Right lobe of liver (tissue), 6 donors: ENCODE results near the gene CLEC1A. TPM values are rescaled to one million over a fixed set of nuclear protein-coding genes. Genes with fewer than 3 reads are reported as not detected.
A peak's percentile ranks its signal among the peaks of the same experiment; 100 is the strongest.

Experiments used
- ATAC-seq, 4 donors: fragments of 200-7000 bp; cut with Tn5 transposase; one replicate each; pipeline ENCODE4 v1.9.1; 2020; ENCODE audit warnings: mild to moderate bottlenecking in 4 of 4, moderate library complexity in 4 of 4
- DNase-seq, 3 donors: peaks; one replicate each; pipeline ENCODE4 v3.0.0-alpha.2; 2020
- H3K27ac ChIP-seq, 3 donors: fragments of 200-600 bp; one replicate each; pipeline ENCODE4 v1.8.0; 2022
- H3K27me3 ChIP-seq, 2 donors: fragments of 200-600 bp; one replicate each; pipeline ENCODE4 v1.8.0; 2022
- H3K36me3 ChIP-seq, 4 donors: fragments of 200-600 bp; sonication (generic) in 1 of 4; one replicate each; pipeline versions ENCODE4 v1.5.1 to v1.8.0; 2017 to 2022; ENCODE audit warnings: control low read depth in 1 of 4
- H3K4me1 ChIP-seq, 4 donors: fragments of 200-600 bp; sonication (generic) in 1 of 4; one replicate each; pipeline versions ENCODE4 v1.5.1 to v1.8.0; 2017 to 2022; ENCODE audit warnings: control low read depth in 1 of 4
- H3K4me3 ChIP-seq, 3 donors: fragments of 200-600 bp; one replicate each; pipeline ENCODE4 v1.8.0; 2022
- H3K9me3 ChIP-seq, 4 donors: fragments of 200-600 bp; sonication (generic) in 1 of 4; one replicate each; pipeline versions ENCODE4 v1.5.1 to v1.8.0; 2017 to 2022; ENCODE audit warnings: control low read depth in 1 of 4
- POLR2A ChIP-seq: fragments of 450-650 bp; IDR thresholded peaks from one replicate; pipeline ENCODE4 v1.6.1; 2017; ENCODE audit warnings: antibody characterized with exemption, mild to moderate bottlenecking
- WGBS: methylation state at CpG from one replicate; pipeline ENCODE4 v1.1.6; 2018; ENCODE audit warnings: low coverage, low lambda C conversion rate; ENCODE audit not compliant: insufficient coverage; ENCODE audit errors: missing lambda C conversion rate; 5-methylcytosine and 5-hydroxymethylcytosine counted together
- intact Hi-C, 2 donors: fragments of 100-400 bp; cut with DNase I; formaldehyde crosslinking; loops; one replicate each; pipeline versions ENCODE4 v1.11.2 to v1.14.1; 2022
- total RNA-seq, 6 experiments: library from RNA; depleted of rRNA in 2 of 6; stranded (reverse); fragments of >200 nt in 2 of 6; fragmentation: NEBNext Ultra II Directional in 3 of 6; extraction: Animal tissue kit (Norgen Biotek cat#: 25700) in 3 of 6; gene quantifications; one replicate each; pipeline versions ENCODE4 v1.1.0 to v1.2.4, GENCODE V29; 2016 to 2023
- TF ChIP-seq, protein P1 (sequence below), 4 donors: fragments of 200-600 bp in 3 of 4; fragments of 450-650 bp in 1 of 4; IDR thresholded peaks; one replicate each; pipeline versions ENCODE4 v1.5.1 to v1.8.0; 2016 to 2022; ENCODE audit warnings: antibody characterized with exemption in 4 of 4, mild to moderate bottlenecking in 2 of 4
- donor health status: DM: no; HTN: yes; CAD: no.
- donor health status: DM: no; HTN: no; CAD: no.
- donor health status: DM: no; HTN: no; CAD: no.
- donor health status: DM: no; HTN: yes; CAD: no.
- donor health status: DM: no; HTN: yes; CAD: no.

The CLEC1A gene
- total RNA-seq, 6 experiments from 2014 or later: 0.49 to 2.5 (median 0.71) TPM

DNA sequence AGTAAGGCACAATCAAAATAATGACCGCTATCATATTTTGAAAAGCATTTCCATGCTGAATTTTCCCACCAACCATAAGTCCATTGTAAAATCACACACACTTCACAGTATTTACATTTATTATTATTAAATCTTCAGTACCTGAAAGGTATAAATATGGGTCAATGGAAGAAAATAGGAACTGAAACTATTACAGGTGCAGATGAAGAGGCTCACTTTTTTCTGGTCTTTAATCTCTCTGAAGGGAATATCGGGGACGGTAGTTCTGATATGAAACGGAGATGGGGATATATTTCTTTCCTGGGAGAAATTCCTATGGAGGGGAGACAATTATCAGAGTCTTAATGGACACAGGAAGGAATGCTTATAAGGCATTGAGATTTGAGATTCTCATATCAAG is 28.4 kb downstream of the CLEC1A start:
- 73% methylated on average over 4 of the region's 4 CpGs for WGBS
- no peaks in the 10 kb centered on the region for H3K27me3 ChIP-seq
- TF ChIP-seq, protein P1, sequence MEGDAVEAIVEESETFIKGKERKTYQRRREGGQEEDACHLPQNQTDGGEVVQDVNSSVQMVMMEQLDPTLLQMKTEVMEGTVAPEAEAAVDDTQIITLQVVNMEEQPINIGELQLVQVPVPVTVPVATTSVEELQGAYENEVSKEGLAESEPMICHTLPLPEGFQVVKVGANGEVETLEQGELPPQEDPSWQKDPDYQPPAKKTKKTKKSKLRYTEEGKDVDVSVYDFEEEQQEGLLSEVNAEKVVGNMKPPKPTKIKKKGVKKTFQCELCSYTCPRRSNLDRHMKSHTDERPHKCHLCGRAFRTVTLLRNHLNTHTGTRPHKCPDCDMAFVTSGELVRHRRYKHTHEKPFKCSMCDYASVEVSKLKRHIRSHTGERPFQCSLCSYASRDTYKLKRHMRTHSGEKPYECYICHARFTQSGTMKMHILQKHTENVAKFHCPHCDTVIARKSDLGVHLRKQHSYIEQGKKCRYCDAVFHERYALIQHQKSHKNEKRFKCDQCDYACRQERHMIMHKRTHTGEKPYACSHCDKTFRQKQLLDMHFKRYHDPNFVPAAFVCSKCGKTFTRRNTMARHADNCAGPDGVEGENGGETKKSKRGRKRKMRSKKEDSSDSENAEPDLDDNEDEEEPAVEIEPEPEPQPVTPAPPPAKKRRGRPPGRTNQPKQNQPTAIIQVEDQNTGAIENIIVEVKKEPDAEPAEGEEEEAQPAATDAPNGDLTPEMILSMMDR (IDR thresholded peaks at IDR 0.05): no peak
- TF ChIP-seq POLR2A: no peak
- no peaks in the 10 kb centered on the region for H3K4me1 ChIP-seq
- H3K27ac ChIP-seq: no peak overlapping the region
- intact Hi-C loops: no loop called here
- H3K9me3 ChIP-seq: no peaks in the 10 kb centered on the region
- H3K4me3 ChIP-seq: no peak overlapping the region
- ATAC-seq (no peak), DNase-seq (no peak)
- H3K36me3 ChIP-seq: no peaks in the 10 kb centered on the region

DNA sequence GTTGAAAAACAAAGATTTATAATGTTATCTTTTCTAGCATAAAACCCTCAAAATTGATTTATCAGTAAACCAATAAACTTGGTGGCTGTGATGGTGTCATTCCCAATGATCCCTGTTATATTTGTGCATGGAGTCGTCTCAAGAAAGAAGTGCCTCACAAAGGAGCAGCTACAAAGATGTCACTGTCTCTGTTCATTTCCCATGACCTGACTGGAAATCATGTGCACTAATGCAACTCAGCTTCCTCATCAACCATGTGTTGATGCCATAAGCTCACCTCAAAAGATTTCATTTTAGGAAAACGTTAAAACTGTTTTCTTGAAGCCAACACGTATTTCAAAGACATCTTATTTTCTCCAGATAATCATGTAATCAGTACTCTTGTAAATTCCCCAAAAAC is 28.8 kb downstream of the CLEC1A start:
- Histone ChIP-seq H3K4me3 (no peak overlapping the region), H3K4me1 (no peaks in the 10 kb centered on the region), H3K36me3 (no peaks in the 10 kb centered on the region), H3K27me3 (no peaks in the 10 kb centered on the region), H3K9me3 (no peaks in the 10 kb centered on the region), H3K27ac (peak overlapping the region in 1 of 3 donors; percentile 76)
- 6% methylated on average over 3 of the region's 3 CpGs for WGBS
- ATAC-seq (no peak), DNase-seq (no peak)
- TF ChIP-seq, protein P1 (IDR thresholded peaks at IDR 0.05): no peak
- TF ChIP-seq POLR2A: no peak
- intact Hi-C loops: no loop called here

DNA sequence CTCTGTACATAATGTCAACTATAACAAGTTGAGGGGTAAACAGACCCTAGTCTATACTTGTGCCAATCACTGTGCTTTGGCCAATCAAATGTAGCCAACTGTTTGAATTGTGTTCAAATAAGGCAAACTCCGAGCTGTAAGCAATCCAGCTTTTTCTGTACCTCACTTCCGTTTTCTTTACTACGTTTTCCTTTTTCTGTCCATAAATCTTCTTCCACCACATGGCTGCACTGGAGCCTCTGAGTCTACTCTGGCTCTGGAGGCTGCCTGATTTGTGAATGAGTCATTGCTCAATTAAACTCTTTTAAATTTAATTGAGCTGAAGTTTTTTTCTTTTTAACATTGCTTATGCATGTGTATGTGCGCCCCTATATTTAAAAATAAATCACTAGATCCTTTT is 29.7 kb downstream of the CLEC1A start:
- no peak overlapping the region for H3K4me3 ChIP-seq

DNA sequence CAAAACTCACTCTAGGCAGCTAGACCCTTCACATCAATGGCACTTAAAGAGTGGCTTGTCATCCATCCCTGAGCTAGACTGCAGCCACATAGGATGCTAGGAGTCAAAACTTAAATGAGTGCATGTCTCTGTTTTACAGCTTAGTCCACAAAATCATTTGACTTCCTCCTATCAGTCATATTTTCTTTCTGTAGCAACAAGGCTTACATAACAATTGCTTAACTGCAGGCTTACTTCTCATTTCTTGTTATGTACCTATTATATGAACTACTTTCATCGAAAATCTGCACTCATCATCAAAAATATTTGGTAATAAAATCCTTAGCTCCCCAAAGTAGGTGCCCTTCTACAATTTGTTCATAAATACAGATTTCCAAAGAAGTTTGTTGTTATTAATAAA is 30.1 kb downstream of the CLEC1A start:
- WGBS: 43% methylated on average over 1 of the region's 1 CpG
- H3K27me3 ChIP-seq: no peaks in the 10 kb centered on the region
- ATAC-seq (peak; percentile 36 to 69 (median 44)), DNase-seq (no peak)
- peak overlapping the region; percentile 13 to 76 (median 52) for H3K27ac ChIP-seq
- TF ChIP-seq, protein P1 (IDR thresholded peaks at IDR 0.05): no peak
- TF ChIP-seq POLR2A: no peak
- no peak overlapping the region for H3K4me3 ChIP-seq
- H3K9me3 ChIP-seq: no peaks in the 10 kb centered on the region
- intact Hi-C loops: no loop called here
- H3K36me3 ChIP-seq: no peaks in the 10 kb centered on the region
- no peaks in the 10 kb centered on the region for H3K4me1 ChIP-seq

More for the DNA sequence above, 29.7 kb downstream of the CLEC1A start:
- intact Hi-C loops: no loop called here
- no peaks in the 10 kb centered on the region for H3K36me3 ChIP-seq
- H3K4me1 ChIP-seq: no peaks in the 10 kb centered on the region
- H3K27me3 ChIP-seq: no peaks in the 10 kb centered on the region
- ATAC-seq: peak; percentile 33 to 58 (median 46)
- no peaks in the 10 kb centered on the region for H3K9me3 ChIP-seq
- no peak for TF ChIP-seq POLR2A
- TF ChIP-seq, protein P1 (IDR thresholded peaks at IDR 0.05): no peak
- H3K27ac ChIP-seq: peak overlapping the region; percentile 13 to 76 (median 52)
- DNase-seq: no peak
- WGBS: 27% methylated on average over 4 of the region's 4 CpGs

DNA sequence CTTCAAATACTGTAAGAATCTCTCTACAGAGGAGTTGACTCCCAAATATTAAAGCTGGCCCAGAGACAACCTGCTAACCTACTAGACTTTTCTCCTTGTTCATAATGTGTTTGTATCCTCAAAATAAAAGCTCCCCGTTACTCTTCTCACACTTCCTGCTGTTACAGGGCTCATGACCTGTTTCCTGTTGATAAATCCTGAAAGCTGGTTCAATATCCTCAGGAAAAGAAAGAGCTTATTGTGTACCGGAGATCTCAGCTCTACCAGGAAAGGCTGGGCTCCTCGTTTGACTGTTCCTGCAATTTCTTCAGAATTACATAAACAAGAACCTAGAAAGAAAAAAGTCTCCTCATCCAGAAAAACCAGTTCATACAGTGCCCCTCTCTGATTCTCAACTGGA is 30.8 kb downstream of the CLEC1A start:
- ATAC-seq: peak; percentile 64 to 88 (median 78)

More for the DNA sequence above, 30.8 kb downstream of the CLEC1A start:
- TF ChIP-seq, protein P1 (IDR thresholded peaks at IDR 0.05): no peak
- no peak for TF ChIP-seq POLR2A
- no peaks in the 10 kb centered on the region for H3K9me3 ChIP-seq
- no peaks in the 10 kb centered on the region for H3K27me3 ChIP-seq
- H3K4me3 ChIP-seq: no peak overlapping the region
- intact Hi-C loops: no loop called here
- H3K27ac ChIP-seq: peak overlapping the region; percentile 13 to 76 (median 52)
- no peak for DNase-seq
- WGBS: 46% methylated on average over 3 of the region's 3 CpGs
- no peaks in the 10 kb centered on the region for H3K36me3 ChIP-seq
- H3K4me1 ChIP-seq: no peaks in the 10 kb centered on the region
